ENCODE measurements around the gene RTN1. TPM values are rescaled to one million over a fixed set of nuclear protein-coding genes. Genes with fewer than 3 reads are reported as not detected.

The RTN1 gene
- total and polyA plus RNA-seq, 2 experiments from 2014 or later = 1.1 TPM

DNA sequence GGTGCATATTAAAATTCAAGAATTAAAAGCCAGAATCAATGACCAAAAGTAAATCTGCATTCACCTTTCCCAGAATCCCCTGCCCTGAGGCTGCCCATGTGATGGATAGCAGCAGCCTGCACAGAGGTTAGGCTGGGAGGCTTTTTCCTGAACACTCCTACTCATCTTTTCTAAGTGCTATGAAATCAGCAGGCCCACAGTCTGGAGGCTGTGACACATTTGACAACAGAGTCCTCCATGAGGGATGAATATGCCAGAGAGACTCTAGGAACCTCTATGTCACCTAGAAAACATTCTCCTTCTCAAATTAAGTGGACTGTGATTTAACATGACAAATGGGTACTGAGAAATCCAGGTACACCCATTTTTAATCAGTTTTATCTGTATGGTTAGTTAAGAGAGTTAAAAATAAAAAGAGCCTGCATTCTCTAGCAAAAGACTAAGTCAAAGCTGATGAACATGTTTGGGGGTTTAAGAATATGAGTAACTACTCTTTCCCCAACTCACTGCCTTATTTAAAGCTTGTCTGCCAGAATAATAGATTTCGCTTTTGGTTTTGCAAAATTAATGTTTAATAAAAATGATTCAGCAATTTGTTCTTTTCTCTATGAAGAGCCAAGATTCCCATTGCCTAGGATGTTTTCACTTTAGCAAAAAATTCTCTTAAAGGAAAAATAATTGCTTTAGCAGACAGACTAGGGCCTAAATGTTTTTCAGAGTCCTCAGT is 115.0 kb downstream of the RTN1 start:
- no peak overlapping the region for H2AFZ ChIP-seq
- no peak overlapping the region for H3K27ac ChIP-seq
- H3K4me3 ChIP-seq = no peak overlapping the region
- H3K4me1 ChIP-seq (ENCODE audit: insufficient read depth) = no peaks in the 10 kb centered on the region
- H3K36me3 ChIP-seq (replicated peaks; ENCODE audit: insufficient read depth, low read depth) = no peaks in the 10 kb centered on the region
- H3K79me2 ChIP-seq = no peaks in the 10 kb centered on the region
- no peak for DNase-seq (ENCODE audit: low spot score)
- H3K9me3 ChIP-seq (ENCODE audit: low read depth) = no peaks in the 10 kb centered on the region
- no peaks in the 10 kb centered on the region for H3K9me2 ChIP-seq (replicated peaks; ENCODE audit: insufficient read depth)
- H3K27me3 ChIP-seq = no peaks in the 10 kb centered on the region
- 97% methylated on average over 1 of the region's 1 CpG for WGBS (ENCODE audit: low lambda C conversion rate, missing lambda C conversion rate)
- no peak overlapping the region for H3K4me2 ChIP-seq
- H4K20me1 ChIP-seq (ENCODE audit: insufficient read depth, poor library complexity, severe bottlenecking) = no peaks in the 10 kb centered on the region
- TF ChIP-seq EZH2 (IDR thresholded peaks at IDR 0.05; ENCODE audit: borderline replicate concordance) (no peak), EZH2phosphoT487 (IDR thresholded peaks at IDR 0.05; ENCODE audit: low read depth, severe bottlenecking, unreplicated experiment) (no peak)
- TF ChIP-seq, protein P1, sequence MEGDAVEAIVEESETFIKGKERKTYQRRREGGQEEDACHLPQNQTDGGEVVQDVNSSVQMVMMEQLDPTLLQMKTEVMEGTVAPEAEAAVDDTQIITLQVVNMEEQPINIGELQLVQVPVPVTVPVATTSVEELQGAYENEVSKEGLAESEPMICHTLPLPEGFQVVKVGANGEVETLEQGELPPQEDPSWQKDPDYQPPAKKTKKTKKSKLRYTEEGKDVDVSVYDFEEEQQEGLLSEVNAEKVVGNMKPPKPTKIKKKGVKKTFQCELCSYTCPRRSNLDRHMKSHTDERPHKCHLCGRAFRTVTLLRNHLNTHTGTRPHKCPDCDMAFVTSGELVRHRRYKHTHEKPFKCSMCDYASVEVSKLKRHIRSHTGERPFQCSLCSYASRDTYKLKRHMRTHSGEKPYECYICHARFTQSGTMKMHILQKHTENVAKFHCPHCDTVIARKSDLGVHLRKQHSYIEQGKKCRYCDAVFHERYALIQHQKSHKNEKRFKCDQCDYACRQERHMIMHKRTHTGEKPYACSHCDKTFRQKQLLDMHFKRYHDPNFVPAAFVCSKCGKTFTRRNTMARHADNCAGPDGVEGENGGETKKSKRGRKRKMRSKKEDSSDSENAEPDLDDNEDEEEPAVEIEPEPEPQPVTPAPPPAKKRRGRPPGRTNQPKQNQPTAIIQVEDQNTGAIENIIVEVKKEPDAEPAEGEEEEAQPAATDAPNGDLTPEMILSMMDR (IDR thresholded peaks at IDR 0.05; ENCODE audit: poor library complexity) = no peak

DNA sequence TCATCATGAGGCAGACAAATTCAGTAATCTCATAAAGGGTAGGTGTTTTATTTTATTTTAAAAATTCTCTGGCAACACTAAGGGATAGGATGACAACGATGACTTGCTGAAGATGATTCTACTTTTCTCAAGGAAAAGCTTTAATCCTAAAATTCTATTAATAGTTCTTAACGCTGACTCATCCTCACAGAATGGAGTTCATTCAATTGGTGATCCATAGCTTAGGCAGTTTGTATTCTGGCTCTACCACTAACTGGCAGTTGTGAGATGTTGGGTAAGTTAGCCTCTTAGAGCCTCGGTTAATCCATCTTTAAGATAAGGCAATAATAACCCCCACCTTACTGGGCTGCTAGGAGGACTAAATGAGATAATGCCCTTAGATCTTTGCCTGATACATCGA is 116.3 kb downstream of the RTN1 start:
- H4K20me1 ChIP-seq (ENCODE audit: insufficient read depth, poor library complexity, severe bottlenecking) = no peaks in the 10 kb centered on the region
- TF ChIP-seq, protein P1 (IDR thresholded peaks at IDR 0.05; ENCODE audit: poor library complexity) = no peak
- TF ChIP-seq EZH2 (IDR thresholded peaks at IDR 0.05; ENCODE audit: borderline replicate concordance) (no peak), EZH2phosphoT487 (IDR thresholded peaks at IDR 0.05; ENCODE audit: low read depth, severe bottlenecking, unreplicated experiment) (no peak)
- H2AFZ ChIP-seq = no peak overlapping the region
- no peaks in the 10 kb centered on the region for H3K4me1 ChIP-seq (ENCODE audit: insufficient read depth)
- no peaks in the 10 kb centered on the region for H3K36me3 ChIP-seq (replicated peaks; ENCODE audit: insufficient read depth, low read depth)
- H3K27me3 ChIP-seq = no peaks in the 10 kb centered on the region
- no peak overlapping the region for H3K27ac ChIP-seq
- H3K9me2 ChIP-seq (replicated peaks; ENCODE audit: insufficient read depth) = no peaks in the 10 kb centered on the region
- H3K4me3 ChIP-seq = no peak overlapping the region
- H3K4me2 ChIP-seq = no peak overlapping the region
- no peak for DNase-seq (ENCODE audit: low spot score)
- 51% methylated on average over 4 of the region's 4 CpGs for WGBS (ENCODE audit: low lambda C conversion rate, missing lambda C conversion rate)
- H3K9me3 ChIP-seq (ENCODE audit: low read depth) = no peaks in the 10 kb centered on the region
- H3K79me2 ChIP-seq = no peaks in the 10 kb centered on the region

- DNase-seq (ENCODE audit: low spot score) = no peak
- H2AFZ ChIP-seq = no peak overlapping the region
- H3K36me3 ChIP-seq (replicated peaks; ENCODE audit: insufficient read depth, low read depth) = no peaks in the 10 kb centered on the region
- H3K79me2 ChIP-seq = no peaks in the 10 kb centered on the region
- H3K4me1 ChIP-seq (ENCODE audit: insufficient read depth) = no peaks in the 10 kb centered on the region
- H4K20me1 ChIP-seq (ENCODE audit: insufficient read depth, poor library complexity, severe bottlenecking) = no peaks in the 10 kb centered on the region
- H3K9me2 ChIP-seq (replicated peaks; ENCODE audit: insufficient read depth) = no peaks in the 10 kb centered on the region
- TF ChIP-seq, protein P1 (IDR thresholded peaks at IDR 0.05; ENCODE audit: poor library complexity) = no peak
- no peak overlapping the region for H3K4me2 ChIP-seq
- no peaks in the 10 kb centered on the region for H3K9me3 ChIP-seq (ENCODE audit: low read depth)
- H3K4me3 ChIP-seq = no peak overlapping the region
- no peak overlapping the region for H3K27ac ChIP-seq
- no peaks in the 10 kb centered on the region for H3K27me3 ChIP-seq
Measured at GRCh38 chr14:59753512-59753911, 117.1 kb downstream of the RTN1 start.

GRCh38 chr14:59751578-59751977 is 119.0 kb downstream of the RTN1 start:
- Histone ChIP-seq H2AFZ (no peak overlapping the region), H3K79me2 (no peaks in the 10 kb centered on the region), H3K27ac (no peak overlapping the region), H3K9me3 (ENCODE audit: low read depth) (no peaks in the 10 kb centered on the region), H4K20me1 (ENCODE audit: insufficient read depth, poor library complexity, severe bottlenecking) (no peaks in the 10 kb centered on the region), H3K9me2 (replicated peaks; ENCODE audit: insufficient read depth) (no peaks in the 10 kb centered on the region), H3K4me3 (no peak overlapping the region), H3K4me2 (no peak overlapping the region), H3K36me3 (replicated peaks; ENCODE audit: insufficient read depth, low read depth) (no peaks in the 10 kb centered on the region), H3K4me1 (ENCODE audit: insufficient read depth) (no peaks in the 10 kb centered on the region), H3K27me3 (no peaks in the 10 kb centered on the region)
- no peak for DNase-seq (ENCODE audit: low spot score)
- 83% methylated on average over 3 of the region's 3 CpGs for WGBS (ENCODE audit: low lambda C conversion rate, missing lambda C conversion rate)
- TF ChIP-seq EZH2phosphoT487 (IDR thresholded peaks at IDR 0.05; ENCODE audit: low read depth, severe bottlenecking, unreplicated experiment) (no peak), EZH2 (IDR thresholded peaks at IDR 0.05; ENCODE audit: borderline replicate concordance) (no peak)
- TF ChIP-seq, protein P1 (IDR thresholded peaks at IDR 0.05; ENCODE audit: poor library complexity) = no peak
